Measurements from ENCODE around the gene PPP1R14D. TPM values are rescaled to one million over a fixed set of nuclear protein-coding genes. Genes with fewer than 3 reads are reported as not detected.

Gene PPP1R14D
- total and polyA plus RNA-seq, 8 donors, result 0.63 to 20.0 (median 2.2) TPM; not detected in 3

DNA sequence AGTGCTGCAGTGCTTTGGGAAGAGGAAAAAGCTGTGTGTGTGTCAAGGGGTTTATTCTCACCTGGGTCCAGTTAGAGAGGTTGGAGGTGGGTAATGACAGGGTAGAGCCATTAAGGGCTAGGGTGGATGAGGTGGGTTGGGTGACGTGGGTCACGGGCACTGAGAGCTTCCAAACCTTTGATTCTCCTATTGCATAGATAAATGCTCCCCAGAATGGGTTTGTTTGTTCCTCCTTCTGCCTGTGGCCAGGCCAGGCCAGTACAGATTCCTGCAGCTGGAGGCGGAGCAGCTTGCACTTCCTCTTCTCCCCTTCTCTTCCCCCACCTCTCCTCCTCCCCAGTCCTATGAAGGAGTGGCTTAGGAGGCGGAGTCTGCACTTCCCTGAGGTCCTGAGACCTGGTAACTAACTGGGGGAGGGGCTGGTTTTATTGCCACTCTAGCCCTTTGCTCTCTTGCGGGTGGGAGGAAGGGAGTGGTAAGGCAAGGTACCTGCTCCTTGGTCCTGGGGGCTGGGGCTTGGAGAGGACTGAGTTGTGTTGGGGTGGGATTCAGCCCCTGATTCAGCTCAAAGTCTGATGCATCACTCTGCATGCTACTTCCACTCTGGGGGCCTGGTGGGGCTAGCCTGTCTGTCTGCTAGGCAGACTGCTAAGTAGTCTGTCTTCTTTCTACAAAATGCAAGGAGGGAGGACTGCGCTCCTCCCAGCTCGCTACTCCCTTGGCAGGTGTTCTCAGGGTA is 18.9 kb upstream of the PPP1R14D start:
- peaks cover 26 to 57% (median 45%) of the 10 kb centered on the region in 4 donors for H3K4me1 ChIP-seq
- DNase-seq, result peak; percentile 84 to 94
- intact Hi-C loops (cut with DNase I; ENCODE audit: low total_unique reads), result no loop called here
- H3K27ac ChIP-seq, result peak overlapping the region; percentile 88 to 94 (median 92)
- peaks cover 0 to 41% (median 3%) of the 10 kb centered on the region in 3 donors for H3K27me3 ChIP-seq
- TF ChIP-seq POLR2AphosphoS5 (IDR thresholded peaks at IDR 0.05), result peak in 2 of 3 donors; percentile 73 to 81
- TF ChIP-seq, protein P1, sequence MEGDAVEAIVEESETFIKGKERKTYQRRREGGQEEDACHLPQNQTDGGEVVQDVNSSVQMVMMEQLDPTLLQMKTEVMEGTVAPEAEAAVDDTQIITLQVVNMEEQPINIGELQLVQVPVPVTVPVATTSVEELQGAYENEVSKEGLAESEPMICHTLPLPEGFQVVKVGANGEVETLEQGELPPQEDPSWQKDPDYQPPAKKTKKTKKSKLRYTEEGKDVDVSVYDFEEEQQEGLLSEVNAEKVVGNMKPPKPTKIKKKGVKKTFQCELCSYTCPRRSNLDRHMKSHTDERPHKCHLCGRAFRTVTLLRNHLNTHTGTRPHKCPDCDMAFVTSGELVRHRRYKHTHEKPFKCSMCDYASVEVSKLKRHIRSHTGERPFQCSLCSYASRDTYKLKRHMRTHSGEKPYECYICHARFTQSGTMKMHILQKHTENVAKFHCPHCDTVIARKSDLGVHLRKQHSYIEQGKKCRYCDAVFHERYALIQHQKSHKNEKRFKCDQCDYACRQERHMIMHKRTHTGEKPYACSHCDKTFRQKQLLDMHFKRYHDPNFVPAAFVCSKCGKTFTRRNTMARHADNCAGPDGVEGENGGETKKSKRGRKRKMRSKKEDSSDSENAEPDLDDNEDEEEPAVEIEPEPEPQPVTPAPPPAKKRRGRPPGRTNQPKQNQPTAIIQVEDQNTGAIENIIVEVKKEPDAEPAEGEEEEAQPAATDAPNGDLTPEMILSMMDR (IDR thresholded peaks at IDR 0.05), result peak in 3 of 7 experiments; percentile 17 to 34 (median 31)
- no peak for TF ChIP-seq EP300 (IDR thresholded peaks at IDR 0.05)
- no peak for TF ChIP-seq POLR2A (IDR thresholded peaks at IDR 0.05)
- H3K4me3 ChIP-seq, result peak overlapping the region in 3 of 4 donors; percentile 62 to 78 (median 67)
- 32 to 67% (median 42%) methylated on average over 6 to 7 of the region's 7 CpGs for WGBS, 5 donors
- H3K36me3 ChIP-seq, result peaks cover 0 to 21% (median 10%) of the 10 kb centered on the region in 4 donors
- H3K9me3 ChIP-seq, result no peaks in the 10 kb centered on the region

DNA sequence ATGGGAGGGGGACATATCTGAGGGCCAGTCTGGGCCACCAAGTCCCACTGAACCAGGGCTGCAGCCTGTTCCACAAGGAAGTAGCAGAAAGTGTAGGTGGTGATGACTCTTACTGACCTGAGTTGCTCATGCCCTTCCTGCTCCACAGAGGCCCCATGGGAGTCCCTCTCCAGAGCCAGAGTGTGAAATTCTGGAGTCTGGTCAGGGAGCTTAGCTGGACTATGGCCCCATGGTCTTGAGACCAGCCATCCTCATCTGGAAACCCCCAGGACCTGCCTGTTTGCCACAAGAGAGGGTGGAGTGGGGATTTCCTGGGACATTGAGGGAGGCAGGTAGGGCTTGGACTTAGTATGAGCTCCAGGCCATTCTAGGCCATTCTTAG is 18.3 kb upstream of the PPP1R14D start:
- Histone ChIP-seq H3K4me3 (peak overlapping the region; percentile 0 to 78 (median 64)), H3K36me3 (peaks cover 0 to 17% (median 7%) of the 10 kb centered on the region in 4 donors), H3K9me3 (no peaks in the 10 kb centered on the region), H3K27ac (peak overlapping the region; percentile 88 to 94 (median 92)), H3K27me3 (peaks cover 0 to 44% (median 3%) of the 10 kb centered on the region in 3 donors), H3K4me1 (peaks cover 26 to 57% (median 42%) of the 10 kb centered on the region in 4 donors)
- intact Hi-C loops (cut with DNase I; ENCODE audit: low total_unique reads), result no loop called here
- TF ChIP-seq, protein P1 (IDR thresholded peaks at IDR 0.05), result no peak
- TF ChIP-seq POLR2AphosphoS5 (IDR thresholded peaks at IDR 0.05) (no peak), POLR2A (IDR thresholded peaks at IDR 0.05) (no peak), EP300 (IDR thresholded peaks at IDR 0.05) (no peak)
- DNase-seq, result peak in 1 of 2 donors; percentile 46

DNA sequence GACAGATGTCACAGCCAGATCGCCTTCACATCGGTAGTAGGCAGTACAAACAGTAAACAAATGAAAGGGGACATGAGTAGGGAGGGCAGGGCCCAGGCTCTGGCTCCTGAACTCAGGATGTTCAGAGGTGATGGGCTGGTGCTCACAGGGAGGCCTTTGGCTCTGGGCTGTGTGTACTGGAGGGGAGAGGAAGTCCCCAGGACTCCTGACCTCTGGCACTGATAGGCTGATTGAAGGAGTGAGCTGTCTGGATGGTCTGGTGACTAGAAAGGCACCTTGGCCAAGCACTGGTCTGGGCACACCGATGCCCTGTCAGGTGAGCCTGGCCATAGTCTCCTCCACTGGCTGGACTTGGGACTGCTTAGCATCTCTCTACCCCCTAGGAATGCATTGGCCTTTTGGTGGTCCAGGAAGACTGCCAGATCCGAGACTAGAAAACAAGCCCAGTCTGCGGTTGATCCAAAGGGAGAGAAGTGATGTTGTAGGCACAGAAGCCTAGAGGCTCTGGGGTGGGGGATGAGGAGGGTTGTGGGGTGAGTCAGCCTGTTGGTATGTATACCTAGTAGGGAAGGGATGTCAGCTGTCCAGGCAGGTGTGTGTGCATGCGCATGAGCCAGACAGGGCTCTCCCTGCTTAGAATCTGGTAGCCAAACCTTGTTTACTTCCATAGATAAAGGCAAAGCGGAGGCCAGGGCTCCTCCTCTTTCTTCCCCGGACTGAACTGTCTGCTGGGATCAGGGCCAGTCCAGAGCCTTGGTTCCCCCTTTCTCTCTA is 17.2 kb upstream of the PPP1R14D start:
- Histone ChIP-seq H3K4me3 (peak overlapping the region; percentile 61 to 78 (median 64)), H3K36me3 (peaks cover 0 to 14% (median 4%) of the 10 kb centered on the region in 4 donors), H3K9me3 (no peaks in the 10 kb centered on the region), H3K27ac (peak overlapping the region; percentile 88 to 94 (median 92)), H3K27me3 (peaks cover 0 to 44% (median 3%) of the 10 kb centered on the region in 3 donors), H3K4me1 (peaks cover 26 to 57% (median 42%) of the 10 kb centered on the region in 4 donors)
- DNase-seq, result peak; percentile 90 to 92
- WGBS, 5 donors, result 33 to 62% (median 46%) methylated on average over 7 to 8 of the region's 8 CpGs
- intact Hi-C loops (cut with DNase I; ENCODE audit: low total_unique reads), result no loop called here
- TF ChIP-seq POLR2A (IDR thresholded peaks at IDR 0.05) (no peak), EP300 (IDR thresholded peaks at IDR 0.05) (no peak), POLR2AphosphoS5 (IDR thresholded peaks at IDR 0.05) (peak in 2 of 3 donors; percentile 78 to 83)

DNA sequence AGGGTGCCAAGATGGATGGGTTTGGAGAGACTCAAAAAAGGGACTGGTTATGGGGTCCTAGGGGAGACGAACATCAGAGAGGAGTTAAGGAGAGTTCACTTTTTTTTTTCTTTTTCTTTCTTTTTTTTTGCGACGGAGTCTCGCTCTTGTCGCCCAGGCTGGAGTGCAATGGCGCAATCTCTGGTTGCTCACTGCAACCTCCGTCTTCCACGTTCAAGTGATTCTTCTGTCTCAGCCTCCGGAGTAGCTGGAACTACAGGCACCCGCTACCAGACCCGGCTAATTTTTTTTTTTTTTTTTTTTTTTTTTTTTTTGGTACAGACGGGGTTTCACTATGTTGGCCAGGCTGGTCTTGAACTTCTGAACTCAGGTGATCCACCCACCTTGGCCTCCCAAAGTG is 16.5 kb upstream of the PPP1R14D start:
- Histone ChIP-seq H3K27me3 (peaks cover 0 to 44% (median 3%) of the 10 kb centered on the region in 3 donors), H3K9me3 (no peaks in the 10 kb centered on the region), H3K36me3 (peaks cover 0 to 8% (median under 1%) of the 10 kb centered on the region in 4 donors), H3K27ac (peak overlapping the region; percentile 88 to 94 (median 92)), H3K4me1 (peaks cover 26 to 57% (median 42%) of the 10 kb centered on the region in 4 donors), H3K4me3 (peak overlapping the region; percentile 61 to 78 (median 64))
- WGBS, 5 donors, result 27 to 32% (median 29%) methylated on average over 9 to 12 of the region's 12 CpGs
- TF ChIP-seq POLR2A (IDR thresholded peaks at IDR 0.05) (no peak), POLR2AphosphoS5 (IDR thresholded peaks at IDR 0.05) (no peak), EP300 (IDR thresholded peaks at IDR 0.05) (no peak)
- TF ChIP-seq, protein P1 (IDR thresholded peaks at IDR 0.05), result no peak
- intact Hi-C loops (cut with DNase I; ENCODE audit: low total_unique reads), result no loop called here
- DNase-seq, result no peak
